GM12878 (cell line): ENCODE measurements around the gene IPO11. TPM values are rescaled to one million over a fixed set of nuclear protein-coding genes. Genes with fewer than 3 reads are reported as not detected.

Experiments
- ATAC-seq: fragments of 200-7000 bp; cut with Tn5 transposase; 3 replicates; pipeline ENCODE4 v1.9.1; 2020; ENCODE audit warnings: mild to moderate bottlenecking, moderate library complexity
- BruUV-seq: library from RNA; stranded (reverse); fragments of 400-500 nt; replicated peaks from 2 replicates; lab custom pipeline; 2021; lab: Mats Ljungman, UMichigan
- CTCF ChIA-PET: fragments of 300-600 bp; sonication (Branson Sonifier 250); formaldehyde crosslinking; extraction: SDS; loops from one replicate; lab custom pipeline; 2021; ENCODE audit warnings: inconsistent platforms; lab: Yijun Ruan, JAX
- POLR2A ChIA-PET: fragments of 350-600 bp; formaldehyde crosslinking; extraction: SDS; loops from one replicate; lab custom pipeline; 2021; ENCODE audit warnings: inconsistent platforms; lab: Charles Lee
- RAD21 ChIA-PET: fragments of 300-600 bp; sonication (Branson Sonifier 250); formaldehyde crosslinking; loops from one replicate; lab custom pipeline; 2023; ENCODE audit warnings: antibody characterized with exemption; ENCODE audit not compliant: unreplicated experiment; lab: Charles Lee
- SMC1A ChIA-PET: fragments of 300-600 bp; sonication (Branson Sonifier 250); formaldehyde crosslinking; loops from one replicate; lab custom pipeline; 2023; ENCODE audit not compliant: unreplicated experiment, uncharacterized antibody; lab: Charles Lee
- DNase-seq: peaks from one replicate; pipeline ENCODE4 v3.0.0-alpha.2; 2011; ENCODE audit warnings: low read depth, low spot score
- FAIRE-seq: peaks from 3 replicates; lab custom pipeline; 2011; peaks lifted over from hg19 to GRCh38; lab: Jason Lieb, UNC
- H2AFZ ChIP-seq: 2 replicates; pipeline ENCODE4 v1.6.0; 2011; ENCODE audit warnings: low read depth, low read length, control low read depth; ENCODE audit not compliant: control insufficient read depth
- H3K27ac ChIP-seq: 2 replicates; pipeline ENCODE4 v1.5.1; 2011; ENCODE audit warnings: control low read depth; ENCODE audit not compliant: control insufficient read depth, insufficient read depth
- H3K27me3 ChIP-seq, 2 experiments: replicated peaks in 1 of 2; 2 replicates each; pipeline versions ENCODE4 v1.6.0 to v1.6.1; 2011; ENCODE audit warnings: low read length in 1 of 2; ENCODE audit not compliant: control insufficient read depth in 2 of 2, insufficient read depth in 2 of 2
- H3K36me3 ChIP-seq, 2 experiments: 2 replicates each; pipeline ENCODE4 v1.5.1; 2011; ENCODE audit warnings: low read length in 1 of 2; ENCODE audit not compliant: control insufficient read depth in 2 of 2, insufficient read depth in 2 of 2
- H3K4me1 ChIP-seq: 2 replicates; pipeline ENCODE4 v1.6.1; 2011; ENCODE audit warnings: mild to moderate bottlenecking, low read length, moderate library complexity, mixed read lengths; ENCODE audit not compliant: control insufficient read depth, insufficient read depth
- H3K4me2 ChIP-seq: 2 replicates; pipeline ENCODE4 v1.6.0; 2011; ENCODE audit warnings: control low read depth; ENCODE audit not compliant: control insufficient read depth, insufficient read depth
- H3K4me3 ChIP-seq: fragments of 200-600 bp; sonication (generic); 2 replicates; pipeline ENCODE4 v1.5.1; 2016
- H3K79me2 ChIP-seq: 2 replicates; pipeline ENCODE4 v1.6.0; 2011; ENCODE audit warnings: low read length; ENCODE audit not compliant: control insufficient read depth, insufficient read depth
- H3K9ac ChIP-seq: 2 replicates; pipeline ENCODE4 v1.8.0; 2011; ENCODE audit warnings: low read length, control low read depth, mixed read lengths; ENCODE audit not compliant: control insufficient read depth, insufficient read depth
- H3K9me3 ChIP-seq: replicated peaks from 3 replicates; pipeline ENCODE4 v1.5.1; 2011; ENCODE audit warnings: mild to moderate bottlenecking, low read length; ENCODE audit not compliant: control insufficient read depth, insufficient read depth
- H4K20me1 ChIP-seq: 2 replicates; pipeline ENCODE4 v1.6.0; 2011; ENCODE audit not compliant: control insufficient read depth, insufficient read depth
- ATF2 ChIP-seq: IDR thresholded peaks from 2 replicates; pipeline ENCODE4 v1.6.1; 2012; ENCODE audit warnings: low read length, inconsistent platforms
- EED ChIP-seq: sonication (generic); IDR thresholded peaks from 2 replicates; pipeline ENCODE4 v1.6.1; 2016; ENCODE audit warnings: antibody characterized with exemption, low read depth
- HCFC1 ChIP-seq: fragments of 150-350 bp; IDR thresholded peaks from 2 replicates; pipeline ENCODE4 v1.6.1; 2014; ENCODE audit warnings: low read length
- HSF1 ChIP-seq: fragments of 150-350 bp; IDR thresholded peaks from 2 replicates; pipeline ENCODE4 v1.6.1; 2014; ENCODE audit warnings: mild to moderate bottlenecking, low read depth, low read length
- PRDM15 ChIP-seq: fragments of 450-650 bp; formaldehyde crosslinking; IDR thresholded peaks from 2 replicates; pipeline ENCODE4 v1.4.0; 2020; ENCODE audit warnings: mild to moderate bottlenecking, moderate library complexity
- SMARCA5 ChIP-seq: fragments of 450-650 bp; IDR thresholded peaks from 2 replicates; pipeline ENCODE4 v1.6.1; 2017; ENCODE audit warnings: mild to moderate bottlenecking
- SREBF1 ChIP-seq: IDR thresholded peaks from 2 replicates; pipeline ENCODE4 v1.6.1; 2012; ENCODE audit warnings: mild to moderate bottlenecking, low read length
- SREBF2 ChIP-seq: IDR thresholded peaks from 2 replicates; pipeline ENCODE4 v1.6.1; 2012; ENCODE audit warnings: mild to moderate bottlenecking, low read length
- SUZ12 ChIP-seq: fragments of 200-600 bp; sonication (generic); IDR thresholded peaks from one replicate; pipeline ENCODE4 v1.6.1; 2018; ENCODE audit warnings: antibody characterized with exemption, mild to moderate bottlenecking; ENCODE audit not compliant: unreplicated experiment
- WGBS: methylation state at CpG from one replicate; pipeline ENCODE4 v1.1.6; 2016; ENCODE audit warnings: low lambda C conversion rate; ENCODE audit not compliant: insufficient replicate concordance, insufficient coverage; ENCODE audit errors: missing lambda C conversion rate; 5-methylcytosine and 5-hydroxymethylcytosine counted together
- in situ Hi-C: fragments of 300-500 bp; cut with MboI; formaldehyde crosslinking; loops from 9 replicates; pipeline ENCODE4 v1.14.3; 2018; ENCODE audit warnings: mixed read lengths
- intact Hi-C: fragments of 100-400 bp; cut with micrococcal nuclease; formaldehyde crosslinking; loops from one replicate; pipeline ENCODE4 v1.14.2; 2022; ENCODE audit not compliant: unreplicated experiment
- polyA plus RNA-seq, 11 experiments: library from polyadenylated mRNA; depleted of rRNA in 4 of 11; unstranded in 6 of 11; stranded (reverse) in 5 of 11; fragments of >200 nt; fragmentation: Nextera tagmentation in 4 of 11; fragmentation: Illumina TruSeq in 1 of 11; extraction: Ambion mirVana in 4 of 11; extraction: Trizol in 1 of 11; gene quantifications; 1 replicate in 1 of 11; 2 replicates in 10 of 11; pipeline versions ENCODE4 v1.2.1 to v1.2.3, GENCODE V29; 2011 to 2016; ENCODE audit warnings: inconsistent platforms in 2 of 11, missing spikeins in 2 of 11, low read depth in 1 of 11
- total RNA-seq, 4 experiments: library from RNA; depleted of rRNA in 3 of 4; stranded (reverse); fragments of >200 nt in 3 of 4; fragmentation: Illumina TruSeq in 1 of 4; extraction: Trizol in 1 of 4; gene quantifications; 2 replicates each; pipeline versions ENCODE4 v1.2.1 to v1.2.3, GENCODE V29; 2013 to 2021
- TF ChIP-seq, protein P1 (sequence below): fragments of 450-650 bp; IDR thresholded peaks from 2 replicates; pipeline ENCODE4 v1.6.1; 2016; ENCODE audit warnings: mild to moderate bottlenecking
- TF ChIP-seq, protein P2 (sequence below): IDR thresholded peaks from 2 replicates; pipeline ENCODE4 v1.6.1; 2012; ENCODE audit warnings: mild to moderate bottlenecking, low read depth, low read length

Gene IPO11
- total and polyA plus RNA-seq, 10 of the 15 experiments (the other 5 are each of a cell fraction or from before 2014, with no cell fraction given), result 14.1 to 49.3 (median 29.8) TPM

DNA sequence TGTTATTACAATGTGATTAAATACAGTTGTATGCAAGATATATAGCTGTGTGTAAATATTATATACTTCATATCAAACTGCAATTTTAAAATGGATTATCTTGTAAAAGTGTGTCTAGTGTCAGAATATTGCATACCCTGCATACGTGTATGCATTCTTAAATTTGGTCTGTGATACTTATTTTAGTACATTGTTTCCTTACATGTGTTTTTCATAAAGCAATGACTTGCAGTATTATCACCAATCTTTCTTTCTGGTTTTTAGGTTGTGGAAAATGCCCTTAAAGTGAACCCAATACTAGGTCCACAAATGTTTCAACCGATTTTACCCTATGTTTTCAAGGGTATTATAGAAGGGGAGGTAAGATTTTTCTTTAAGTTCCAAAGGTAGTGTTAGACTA is 137.5 kb downstream of the IPO11 start:
- H3K27me3 ChIP-seq, result no peaks in the 10 kb centered on the region
- intact Hi-C loops, result no loop called here
- ATAC-seq (no peak), DNase-seq (no peak), FAIRE-seq (no peak)
- in situ Hi-C loops, result no loop called here
- SMC1A ChIA-PET, result no interaction called here
- RAD21 ChIA-PET, result no interaction called here
- CTCF ChIA-PET, result no interaction called here
- H3K79me2 ChIP-seq, result no peaks in the 10 kb centered on the region
- no peak overlapping the region for H2AFZ ChIP-seq
- no TSS peak for BruUV-seq
- no peak overlapping the region for H3K4me2 ChIP-seq
- no peak overlapping the region for H3K4me3 ChIP-seq
- POLR2A ChIA-PET, result interaction anchor here (0.5 kb wide), 1 partner anchor 145 kb away, joined by 3 read pairs; no protein-coding TSS in a partner anchor
- H3K9ac ChIP-seq, result no peak overlapping the region
- H3K27ac ChIP-seq, result no peak overlapping the region
- 0 out of 4 replicates have a peak, but pooled peaks cover 0 to 2% of the 10 kb centered on the region in 2 experiments for H3K36me3 ChIP-seq
- no peaks in the 10 kb centered on the region for H3K4me1 ChIP-seq
- no peaks in the 10 kb centered on the region for H3K9me3 ChIP-seq
- 97% methylated on average over 2 of the region's 2 CpGs for WGBS
- no peaks in the 10 kb centered on the region for H4K20me1 ChIP-seq
- no peak for TF ChIP-seq ATF2
- no peak for TF ChIP-seq SREBF2
- TF ChIP-seq SUZ12, result no peak
- TF ChIP-seq PRDM15 (CRISPR knock-in tag), result no peak
- TF ChIP-seq SMARCA5, result no peak
- no peak for TF ChIP-seq HSF1
- TF ChIP-seq, protein P1, sequence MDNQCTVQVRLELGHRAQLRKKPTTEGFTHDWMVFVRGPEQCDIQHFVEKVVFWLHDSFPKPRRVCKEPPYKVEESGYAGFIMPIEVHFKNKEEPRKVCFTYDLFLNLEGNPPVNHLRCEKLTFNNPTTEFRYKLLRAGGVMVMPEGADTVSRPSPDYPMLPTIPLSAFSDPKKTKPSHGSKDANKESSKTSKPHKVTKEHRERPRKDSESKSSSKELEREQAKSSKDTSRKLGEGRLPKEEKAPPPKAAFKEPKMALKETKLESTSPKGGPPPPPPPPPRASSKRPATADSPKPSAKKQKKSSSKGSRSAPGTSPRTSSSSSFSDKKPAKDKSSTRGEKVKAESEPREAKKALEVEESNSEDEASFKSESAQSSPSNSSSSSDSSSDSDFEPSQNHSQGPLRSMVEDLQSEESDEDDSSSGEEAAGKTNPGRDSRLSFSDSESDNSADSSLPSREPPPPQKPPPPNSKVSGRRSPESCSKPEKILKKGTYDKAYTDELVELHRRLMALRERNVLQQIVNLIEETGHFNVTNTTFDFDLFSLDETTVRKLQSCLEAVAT, result no peak
- TF ChIP-seq SREBF1, result no peak
- no peak for TF ChIP-seq EED
- no peak for TF ChIP-seq HCFC1
- TF ChIP-seq, protein P2, sequence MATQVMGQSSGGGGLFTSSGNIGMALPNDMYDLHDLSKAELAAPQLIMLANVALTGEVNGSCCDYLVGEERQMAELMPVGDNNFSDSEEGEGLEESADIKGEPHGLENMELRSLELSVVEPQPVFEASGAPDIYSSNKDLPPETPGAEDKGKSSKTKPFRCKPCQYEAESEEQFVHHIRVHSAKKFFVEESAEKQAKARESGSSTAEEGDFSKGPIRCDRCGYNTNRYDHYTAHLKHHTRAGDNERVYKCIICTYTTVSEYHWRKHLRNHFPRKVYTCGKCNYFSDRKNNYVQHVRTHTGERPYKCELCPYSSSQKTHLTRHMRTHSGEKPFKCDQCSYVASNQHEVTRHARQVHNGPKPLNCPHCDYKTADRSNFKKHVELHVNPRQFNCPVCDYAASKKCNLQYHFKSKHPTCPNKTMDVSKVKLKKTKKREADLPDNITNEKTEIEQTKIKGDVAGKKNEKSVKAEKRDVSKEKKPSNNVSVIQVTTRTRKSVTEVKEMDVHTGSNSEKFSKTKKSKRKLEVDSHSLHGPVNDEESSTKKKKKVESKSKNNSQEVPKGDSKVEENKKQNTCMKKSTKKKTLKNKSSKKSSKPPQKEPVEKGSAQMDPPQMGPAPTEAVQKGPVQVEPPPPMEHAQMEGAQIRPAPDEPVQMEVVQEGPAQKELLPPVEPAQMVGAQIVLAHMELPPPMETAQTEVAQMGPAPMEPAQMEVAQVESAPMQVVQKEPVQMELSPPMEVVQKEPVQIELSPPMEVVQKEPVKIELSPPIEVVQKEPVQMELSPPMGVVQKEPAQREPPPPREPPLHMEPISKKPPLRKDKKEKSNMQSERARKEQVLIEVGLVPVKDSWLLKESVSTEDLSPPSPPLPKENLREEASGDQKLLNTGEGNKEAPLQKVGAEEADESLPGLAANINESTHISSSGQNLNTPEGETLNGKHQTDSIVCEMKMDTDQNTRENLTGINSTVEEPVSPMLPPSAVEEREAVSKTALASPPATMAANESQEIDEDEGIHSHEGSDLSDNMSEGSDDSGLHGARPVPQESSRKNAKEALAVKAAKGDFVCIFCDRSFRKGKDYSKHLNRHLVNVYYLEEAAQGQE, result no peak
